ENCODE data around the gene CEP128.

CEP128 gene

DNA sequence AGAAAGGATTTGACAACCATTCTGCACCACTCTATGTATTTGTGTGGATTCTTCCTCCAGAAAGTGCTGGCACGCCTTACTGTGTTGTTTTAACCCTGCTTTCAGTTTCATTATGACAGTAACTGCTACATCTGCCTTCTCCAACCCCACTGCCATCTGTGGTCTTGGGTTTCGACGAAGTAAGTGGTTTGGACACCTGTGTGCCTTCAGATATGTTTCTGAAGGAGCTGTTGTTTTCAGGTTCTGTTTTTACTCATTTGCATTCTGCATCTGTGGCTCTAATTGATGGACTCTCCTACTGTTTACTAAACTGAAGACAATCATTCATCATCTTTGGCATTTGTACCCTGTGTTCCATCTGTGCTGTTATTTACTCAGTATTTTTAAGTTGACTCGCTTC is 18.0 kb upstream of the CEP128 start:
- TF ChIP-seq, protein P1, sequence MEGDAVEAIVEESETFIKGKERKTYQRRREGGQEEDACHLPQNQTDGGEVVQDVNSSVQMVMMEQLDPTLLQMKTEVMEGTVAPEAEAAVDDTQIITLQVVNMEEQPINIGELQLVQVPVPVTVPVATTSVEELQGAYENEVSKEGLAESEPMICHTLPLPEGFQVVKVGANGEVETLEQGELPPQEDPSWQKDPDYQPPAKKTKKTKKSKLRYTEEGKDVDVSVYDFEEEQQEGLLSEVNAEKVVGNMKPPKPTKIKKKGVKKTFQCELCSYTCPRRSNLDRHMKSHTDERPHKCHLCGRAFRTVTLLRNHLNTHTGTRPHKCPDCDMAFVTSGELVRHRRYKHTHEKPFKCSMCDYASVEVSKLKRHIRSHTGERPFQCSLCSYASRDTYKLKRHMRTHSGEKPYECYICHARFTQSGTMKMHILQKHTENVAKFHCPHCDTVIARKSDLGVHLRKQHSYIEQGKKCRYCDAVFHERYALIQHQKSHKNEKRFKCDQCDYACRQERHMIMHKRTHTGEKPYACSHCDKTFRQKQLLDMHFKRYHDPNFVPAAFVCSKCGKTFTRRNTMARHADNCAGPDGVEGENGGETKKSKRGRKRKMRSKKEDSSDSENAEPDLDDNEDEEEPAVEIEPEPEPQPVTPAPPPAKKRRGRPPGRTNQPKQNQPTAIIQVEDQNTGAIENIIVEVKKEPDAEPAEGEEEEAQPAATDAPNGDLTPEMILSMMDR (IDR thresholded peaks at IDR 0.05; ENCODE audit: borderline replicate concordance, insufficient read depth, low read depth, low read length) = no peak

DNA sequence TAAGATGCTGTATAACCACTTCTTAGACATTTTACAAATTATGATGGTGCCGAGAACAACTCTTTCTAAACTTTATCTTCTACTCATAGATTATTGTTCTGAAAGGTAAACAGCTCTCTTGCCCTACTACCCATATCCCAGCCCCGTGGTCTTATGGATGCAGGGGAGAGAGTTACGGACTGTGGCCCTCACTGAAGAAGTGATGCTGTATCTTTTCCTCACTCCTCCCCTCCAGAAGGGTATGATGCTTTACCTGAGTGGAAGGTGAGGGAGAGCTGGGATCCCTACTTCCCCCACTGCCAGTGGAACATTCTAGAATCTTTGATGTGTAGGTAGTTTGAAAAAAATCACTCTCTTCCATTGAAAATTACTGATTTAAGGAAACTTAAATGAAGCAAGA is 17.4 kb upstream of the CEP128 start:
- H3K4me3 ChIP-seq (ENCODE audit: low read depth, low read length) = no peak overlapping the region
- TF ChIP-seq, protein P1 (IDR thresholded peaks at IDR 0.05; ENCODE audit: borderline replicate concordance, insufficient read depth, low read depth, low read length) = no peak

More for the DNA sequence above, 18.0 kb upstream of the CEP128 start:
- H3K4me3 ChIP-seq (ENCODE audit: low read depth, low read length) = no peak overlapping the region

GRCh38 chr14:80958226-80958625 is 16.7 kb upstream of the CEP128 start:
- no peak overlapping the region for H3K4me3 ChIP-seq (ENCODE audit: low read depth, low read length)
- TF ChIP-seq, protein P1 (IDR thresholded peaks at IDR 0.05; ENCODE audit: borderline replicate concordance, insufficient read depth, low read depth, low read length) = no peak

DNA sequence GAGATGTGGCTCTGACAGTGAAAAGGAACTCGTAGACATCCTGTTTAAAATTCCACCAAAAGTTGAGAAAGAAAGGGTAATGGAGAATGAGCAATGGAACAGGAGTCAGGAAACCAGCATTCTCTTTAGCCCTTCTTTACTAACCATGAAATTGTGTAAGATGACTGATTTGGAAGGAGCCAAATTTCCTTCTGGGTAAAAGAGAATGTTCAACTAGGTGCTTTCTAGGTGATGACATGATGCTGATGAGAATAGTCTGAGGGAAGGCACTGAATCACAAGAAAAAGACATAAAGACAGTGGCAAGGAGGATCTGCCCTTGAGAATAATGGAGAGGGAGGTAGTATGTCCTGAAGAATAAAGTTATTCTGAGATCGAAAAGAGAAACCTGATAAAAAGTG is 16.1 kb upstream of the CEP128 start:
- no peak overlapping the region for H3K4me3 ChIP-seq (ENCODE audit: low read depth, low read length)
- TF ChIP-seq, protein P1 (IDR thresholded peaks at IDR 0.05; ENCODE audit: borderline replicate concordance, insufficient read depth, low read depth, low read length) = no peak

DNA sequence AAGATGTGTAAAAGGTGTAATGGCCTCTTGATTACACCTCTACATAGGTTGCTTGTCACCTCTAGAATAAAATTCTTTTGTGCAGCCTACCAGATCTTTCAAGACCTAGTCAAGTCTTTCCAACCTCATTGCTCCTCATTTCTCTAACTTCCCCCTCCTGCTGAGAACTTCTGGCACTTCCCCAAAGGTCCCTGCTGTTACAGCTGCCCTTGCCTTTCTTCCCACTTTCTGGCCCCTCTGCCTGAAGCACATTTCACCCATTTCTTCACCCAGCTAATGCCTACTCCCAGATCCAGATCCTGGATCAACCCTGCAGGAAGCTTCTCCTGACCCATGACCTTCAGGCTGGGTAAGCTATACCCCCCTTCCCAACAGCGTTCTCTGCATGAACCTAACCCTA is 15.4 kb upstream of the CEP128 start:
- no peak overlapping the region for H3K4me3 ChIP-seq (ENCODE audit: low read depth, low read length)
- TF ChIP-seq, protein P1 (IDR thresholded peaks at IDR 0.05; ENCODE audit: borderline replicate concordance, insufficient read depth, low read depth, low read length) = no peak

DNA sequence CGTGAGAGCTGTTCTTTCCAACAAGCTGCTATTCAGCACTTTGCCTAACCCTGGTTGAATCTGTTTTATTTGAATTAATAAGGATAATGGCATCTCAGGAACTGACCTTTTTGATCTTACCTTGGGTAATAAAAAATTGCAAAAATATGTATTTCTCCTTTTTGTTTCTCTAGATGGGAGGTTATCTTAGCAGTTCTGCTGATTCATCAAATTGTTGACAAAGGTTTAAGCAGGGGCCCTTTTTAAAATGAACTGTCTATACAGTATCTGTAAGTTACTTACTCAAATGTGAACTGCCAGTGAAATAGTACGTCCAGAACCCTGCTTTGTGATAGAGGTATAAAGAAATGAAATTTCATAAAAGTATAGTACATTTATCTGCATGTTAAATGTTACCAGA is 14.6 kb upstream of the CEP128 start:
- TF ChIP-seq, protein P1 (IDR thresholded peaks at IDR 0.05; ENCODE audit: borderline replicate concordance, insufficient read depth, low read depth, low read length) = no peak
- no peak overlapping the region for H3K4me3 ChIP-seq (ENCODE audit: low read depth, low read length)

DNA sequence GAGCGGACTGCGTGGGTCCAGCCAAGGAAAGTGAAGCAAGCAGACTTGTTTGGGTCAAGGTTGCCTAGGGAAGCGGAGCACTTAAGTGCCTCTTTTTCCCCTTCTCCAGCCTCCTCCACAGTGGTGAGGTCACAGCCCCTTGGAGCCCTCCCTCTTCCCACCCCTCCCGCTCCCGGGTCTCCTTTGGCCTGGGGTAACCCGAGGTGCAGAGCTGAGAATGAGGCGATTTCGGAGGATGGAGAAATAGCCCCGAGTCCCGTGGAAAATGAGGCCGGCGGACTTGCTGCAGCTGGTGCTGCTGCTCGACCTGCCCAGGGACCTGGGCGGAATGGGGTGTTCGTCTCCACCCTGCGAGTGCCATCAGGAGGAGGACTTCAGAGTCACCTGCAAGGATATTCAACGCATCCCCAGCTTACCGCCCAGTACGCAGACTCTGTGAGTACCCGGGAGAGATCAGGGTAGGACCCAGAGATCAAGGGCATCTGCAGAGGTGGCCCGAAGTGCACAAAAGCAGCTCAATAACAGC is 13.9 kb upstream of the CEP128 start, which contains the start of gene TSHR:
Gene TSHR (plus strand): TSS at position 206 of the 526 bp plus-strand sequence. CDS start 60 bp downstream, at position 266.
- TF ChIP-seq, protein P1 (IDR thresholded peaks at IDR 0.05; ENCODE audit: borderline replicate concordance, insufficient read depth, low read depth, low read length) = no peak
- H3K4me3 ChIP-seq (ENCODE audit: low read depth, low read length) = no peak within 1 kb of the TSS
